Measurements from ENCODE around the gene FAM170B.

Gene FAM170B

DNA sequence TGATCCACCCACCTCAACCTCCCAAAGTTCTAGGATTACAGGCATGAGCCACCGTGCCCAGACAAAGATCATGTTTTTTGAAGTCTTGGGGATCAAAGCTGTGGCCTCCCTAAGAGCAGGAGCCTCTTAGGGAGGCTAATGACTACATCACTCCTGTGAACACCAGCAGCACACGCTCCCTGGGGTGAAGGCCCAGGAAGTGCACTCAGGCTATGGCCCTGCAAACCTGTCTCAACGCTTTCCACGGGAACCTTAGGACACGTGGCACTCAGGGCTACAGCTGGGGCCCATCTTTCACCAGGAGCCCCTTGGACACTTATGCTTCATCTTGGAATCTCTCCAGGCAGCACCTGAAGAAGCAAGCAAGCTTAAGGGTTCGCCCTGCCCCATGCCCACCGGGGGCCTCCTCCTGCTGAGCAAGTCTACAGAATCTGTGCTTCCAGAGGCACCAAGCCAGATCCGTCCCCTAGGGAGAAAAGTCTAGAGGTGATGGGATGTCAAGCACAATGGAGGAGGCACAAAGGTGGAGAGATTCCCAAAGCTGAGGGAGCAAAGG, 36.9 kb downstream of the FAM170B start:
- no peak for DNase-seq

DNA sequence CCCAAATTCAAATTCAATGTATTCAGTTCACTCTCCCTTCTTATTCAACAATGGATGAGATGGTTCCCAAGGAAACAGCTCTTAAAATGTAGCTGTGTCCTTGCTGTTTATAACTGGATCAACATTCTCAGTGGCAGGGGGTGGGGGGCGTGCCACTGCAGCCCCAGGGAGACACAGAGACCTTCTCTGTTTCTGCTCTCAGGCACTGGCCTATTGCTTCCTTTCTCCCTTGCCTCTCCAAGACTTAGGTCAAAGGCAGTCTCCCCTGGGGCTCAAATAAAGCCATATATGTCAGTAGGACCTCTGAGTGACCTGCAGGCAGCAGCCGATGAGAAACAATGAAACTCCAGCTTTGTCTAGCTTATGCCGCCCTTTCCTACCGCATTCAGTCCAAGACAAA, 39.2 kb downstream of the FAM170B start:
- DNase-seq, result no peak

DNA sequence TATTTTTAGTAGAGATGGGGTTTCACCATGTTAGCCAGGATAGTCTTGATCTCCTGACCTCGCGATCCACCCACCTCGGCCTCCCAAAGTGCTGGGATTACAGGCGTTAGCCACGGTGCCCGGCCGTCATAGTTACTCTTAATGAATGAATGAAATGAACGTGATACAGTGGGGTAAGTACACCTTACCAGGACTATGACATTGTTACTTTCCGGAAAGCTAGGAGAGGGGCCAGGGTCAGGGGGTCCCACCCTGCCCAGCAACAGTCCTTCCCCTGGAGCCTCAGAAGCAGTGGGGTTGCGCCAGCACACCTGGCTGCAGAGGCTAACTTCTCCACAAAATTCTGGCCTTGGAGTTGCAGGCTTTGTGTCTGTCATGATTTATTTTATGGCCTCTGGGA, 39.9 kb downstream of the FAM170B start:
- no peak for DNase-seq

DNA sequence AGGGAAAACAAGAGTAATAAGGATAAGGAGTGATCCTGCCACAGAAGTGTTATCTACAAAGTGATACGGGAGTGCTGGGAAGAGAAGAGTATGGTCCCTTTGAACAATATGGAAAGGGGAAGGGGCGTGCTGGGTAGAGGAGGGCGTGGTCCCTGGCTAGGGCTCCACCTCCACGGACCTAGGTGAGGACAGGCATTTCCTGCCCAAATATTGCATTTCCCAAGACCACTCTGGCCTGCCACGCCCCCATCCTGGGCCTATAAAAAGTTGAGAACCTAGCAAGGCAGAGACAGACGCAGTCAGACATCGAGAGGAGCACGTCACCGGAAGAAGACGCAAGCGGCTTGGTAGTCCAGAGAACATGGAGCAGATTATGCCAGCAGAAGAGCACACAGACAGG, 41.3 kb downstream of the FAM170B start:
- no peak for DNase-seq

DNA sequence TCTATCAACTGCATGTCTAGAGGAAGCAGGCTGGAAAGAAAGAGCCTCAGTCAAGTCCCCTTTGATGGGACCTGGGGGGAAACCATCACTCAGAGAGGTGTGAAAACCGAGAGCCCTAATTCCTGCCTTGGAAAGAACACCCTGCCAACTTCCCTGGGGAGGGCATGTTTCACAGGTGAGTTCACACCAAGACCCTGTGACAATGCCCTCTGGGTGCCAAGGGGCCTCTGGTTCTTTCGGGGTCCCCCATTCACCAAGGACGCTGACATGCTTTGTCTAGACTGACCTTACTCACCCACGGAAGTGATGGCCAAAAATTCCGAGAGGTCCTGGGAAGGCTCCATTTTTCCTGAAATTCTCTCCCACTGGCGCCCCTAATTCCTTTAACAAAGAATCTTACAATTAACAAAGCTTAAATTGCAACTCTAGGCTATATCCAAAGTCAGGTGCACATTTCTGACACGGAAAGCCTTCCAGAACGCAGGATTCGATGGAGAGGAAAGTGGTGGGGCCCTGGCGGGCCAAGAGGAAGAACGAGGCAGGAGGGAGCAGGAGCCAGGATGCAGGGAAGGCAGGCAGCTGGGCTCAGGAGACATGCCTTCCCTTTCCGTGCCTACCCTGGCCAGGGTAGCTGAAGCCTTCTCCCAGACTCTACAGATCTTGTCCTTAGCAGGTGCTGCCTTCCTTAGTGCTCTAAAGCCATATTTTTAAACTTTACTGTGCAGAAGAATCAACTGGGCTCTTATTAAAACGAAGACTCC, 42.2 kb downstream of the FAM170B start:
- DNase-seq, result no peak

DNA sequence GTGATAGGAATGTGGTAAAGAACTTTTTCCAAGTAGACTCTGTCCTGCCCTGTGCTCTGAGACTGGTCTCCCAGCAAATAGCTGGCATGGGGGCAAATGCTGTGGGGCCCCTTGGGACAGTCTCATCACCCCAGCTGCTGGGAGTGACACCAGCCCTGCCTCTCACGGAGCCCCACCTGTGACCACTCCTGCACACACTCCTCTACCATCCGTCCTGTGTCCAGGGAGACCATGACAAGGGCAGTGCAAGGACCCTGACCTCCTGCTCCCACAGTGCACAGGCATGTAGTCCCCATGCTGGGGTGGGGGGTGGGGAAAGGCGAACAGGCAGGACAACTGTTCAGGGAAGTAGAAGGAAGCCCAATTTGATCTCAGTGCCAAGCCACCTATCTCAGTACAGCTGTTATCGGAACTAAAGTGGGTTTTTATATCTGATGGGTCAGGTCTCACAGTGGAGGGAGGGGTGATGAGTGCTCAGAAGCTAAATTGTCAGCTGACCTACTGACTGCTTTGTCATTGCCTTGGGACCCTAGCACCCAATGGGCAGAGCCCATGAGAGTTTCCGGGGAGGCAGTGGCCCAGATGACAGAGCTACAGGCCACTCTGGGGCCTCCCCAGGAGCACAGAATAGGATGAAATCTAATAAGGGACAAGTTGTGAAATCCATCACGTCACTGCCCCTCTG, 43.0 kb downstream of the FAM170B start:
- DNase-seq, result no peak

DNA sequence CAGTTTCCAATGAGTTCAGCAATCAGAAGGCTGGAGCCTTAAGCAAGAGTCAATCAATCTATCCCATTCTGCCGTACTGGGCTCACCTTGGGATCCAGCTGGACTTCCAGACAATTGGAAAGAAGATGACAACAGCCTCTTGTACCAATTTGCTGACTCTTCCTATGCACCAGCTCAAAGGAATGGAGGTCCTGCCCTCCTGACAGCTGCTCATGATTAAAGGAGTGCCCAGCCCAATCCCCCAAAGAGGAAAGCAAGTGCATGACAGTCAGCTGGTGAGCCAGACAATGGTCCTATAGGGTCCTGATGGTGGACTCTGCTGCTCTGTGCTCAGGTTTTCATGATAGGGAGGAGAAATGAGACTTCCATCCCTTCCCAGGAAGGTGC, 43.6 kb downstream of the FAM170B start:
- DNase-seq, result no peak

DNA sequence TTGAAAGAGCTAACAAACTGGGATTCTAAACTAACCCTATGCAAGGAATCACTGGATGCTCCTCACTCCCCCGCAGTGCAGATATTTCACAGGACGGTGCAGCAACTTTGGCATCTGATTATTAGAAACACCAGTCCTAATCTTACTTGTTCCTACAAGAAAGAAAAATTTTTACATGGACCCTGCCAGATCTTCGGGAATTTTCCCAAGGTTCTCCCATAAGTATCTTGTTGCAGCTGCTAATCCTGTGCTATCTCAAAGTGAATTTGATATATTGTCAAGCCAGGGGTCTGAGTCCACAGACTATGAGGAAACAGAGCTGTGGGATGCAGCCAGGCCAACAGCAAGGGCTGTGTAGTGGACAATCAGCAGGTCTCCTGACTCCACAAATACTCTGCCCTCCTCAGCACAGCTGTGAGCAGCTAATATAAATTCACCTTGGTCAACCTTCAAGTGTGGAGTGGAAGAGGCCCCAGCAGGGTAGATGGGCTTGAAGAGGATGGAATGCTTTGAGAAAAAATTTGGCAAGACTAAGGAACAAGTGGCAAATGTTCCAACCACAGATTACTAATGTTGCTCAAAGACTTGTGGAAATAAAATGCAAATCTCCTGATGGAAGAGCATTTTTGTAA, 44.1 kb downstream of the FAM170B start:
- DNase-seq, result no peak

DNA sequence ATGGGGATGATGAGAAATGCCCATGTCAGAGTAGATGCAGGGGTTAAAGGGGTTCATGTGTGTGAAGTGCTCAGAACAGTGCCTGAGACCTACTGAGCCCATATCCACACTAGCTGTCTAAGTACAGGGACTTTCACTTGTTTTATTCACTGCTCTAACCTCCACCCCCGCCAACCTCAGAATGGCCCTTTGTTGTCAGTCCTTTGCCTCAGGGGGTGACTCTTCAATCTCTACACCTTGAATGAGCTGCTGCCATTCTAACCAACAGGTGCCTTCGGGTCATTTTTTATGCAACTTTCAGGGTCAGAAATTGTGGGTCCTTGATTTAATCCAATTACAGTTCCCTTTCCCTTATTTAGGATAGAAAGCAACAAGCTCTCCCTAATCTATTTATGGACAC, 44.7 kb downstream of the FAM170B start:
- DNase-seq, result no peak

DNA sequence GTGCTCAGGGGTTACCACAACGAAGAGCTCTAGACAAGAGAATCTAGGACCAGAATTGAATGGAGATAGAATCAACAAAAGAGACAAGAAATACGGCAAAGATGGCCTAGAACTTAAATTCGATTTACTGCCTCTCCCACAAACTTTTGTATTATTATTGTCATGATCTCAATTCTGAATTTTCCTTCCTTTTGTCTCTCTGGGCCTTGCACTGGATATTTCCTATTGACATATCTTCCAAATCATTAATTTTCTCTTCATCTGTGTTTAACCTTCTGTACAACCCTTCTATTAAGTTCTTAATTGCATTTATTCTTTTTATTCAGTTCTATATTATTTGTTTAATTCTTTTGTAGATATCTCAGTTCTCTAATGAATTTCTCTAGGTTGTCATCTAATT, 46.9 kb downstream of the FAM170B start:
- no peak for DNase-seq

DNA sequence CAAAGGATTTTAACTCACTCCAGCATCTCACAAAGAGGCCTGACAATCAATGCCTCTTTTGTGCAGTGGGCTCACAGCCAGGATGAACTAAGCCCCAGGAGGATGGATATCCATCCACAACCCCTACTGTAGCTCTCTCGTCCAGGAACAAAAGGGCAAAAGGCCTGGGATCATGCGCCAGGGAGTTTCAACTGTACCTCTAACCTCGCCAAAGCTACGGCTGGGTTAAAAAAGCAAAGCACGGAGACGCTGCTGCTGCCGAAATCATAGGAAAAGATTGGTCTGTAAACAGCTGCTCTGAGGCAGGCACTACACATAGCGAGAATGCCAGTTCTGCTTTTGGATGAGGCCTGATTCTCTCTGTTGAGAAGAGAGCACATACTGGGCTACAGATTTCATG, 50.6 kb downstream of the FAM170B start:
- DNase-seq, result no peak

DNA sequence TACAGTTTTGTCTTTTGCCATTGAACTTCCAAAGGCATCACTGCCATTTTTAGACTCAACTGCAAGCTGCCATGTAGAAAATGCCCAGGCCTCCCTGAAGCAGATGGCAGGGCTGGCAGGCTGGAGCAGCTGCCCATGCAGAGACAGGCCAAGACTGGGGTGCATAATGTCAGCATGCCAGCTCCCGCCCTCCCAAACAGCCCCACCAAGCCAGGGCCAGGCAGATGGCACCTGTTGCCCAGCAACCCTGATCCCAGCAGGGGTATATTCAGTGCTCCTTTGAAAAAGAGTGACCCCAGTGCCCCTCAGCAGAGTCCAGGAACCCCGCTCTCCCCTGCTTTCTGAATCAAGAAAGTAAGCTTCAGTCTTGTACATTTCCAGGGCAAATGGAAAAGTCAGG, 51.1 kb downstream of the FAM170B start:
- DNase-seq, result no peak

DNA sequence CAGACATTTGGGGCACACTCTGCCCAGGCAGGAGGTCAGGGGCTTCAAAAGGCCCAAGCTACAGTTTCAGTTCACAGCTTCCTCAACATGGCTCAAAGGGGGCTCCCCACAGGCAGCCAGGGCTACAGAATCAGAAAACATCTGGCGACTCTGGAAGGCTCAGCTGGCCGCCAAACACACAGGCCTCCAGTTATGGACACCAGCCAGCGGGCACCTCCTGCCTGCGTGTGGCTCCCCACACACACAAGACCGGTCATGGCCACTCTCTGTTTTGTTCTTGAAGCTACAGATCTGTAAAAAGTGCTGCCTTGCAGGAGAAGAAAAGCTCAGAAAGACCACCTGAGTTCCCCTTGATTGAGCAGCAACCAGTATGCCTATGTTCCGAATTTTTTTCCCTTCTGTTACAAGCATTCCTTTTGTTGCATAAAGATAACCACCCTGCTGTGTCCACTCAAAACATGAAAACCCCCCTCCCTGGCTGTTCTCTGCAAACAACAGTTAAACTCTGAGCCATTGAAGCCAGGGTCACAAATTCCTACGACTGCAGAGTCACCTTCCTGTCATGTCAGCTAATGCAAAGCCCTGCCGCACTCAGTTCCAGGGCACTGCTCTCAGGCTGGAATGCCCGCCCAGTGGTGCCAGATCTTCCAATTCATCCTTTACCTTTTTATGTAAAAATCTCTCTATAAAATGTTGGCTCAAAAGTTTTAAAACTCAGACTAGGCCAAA, 52.1 kb downstream of the FAM170B start:
- DNase-seq, result no peak

Measured in T-helper 1 cell (primary cell).